Activated CD8-positive, alpha-beta memory T cell treated with anti-CD3 and anti-CD28 coated beads, Interleukin-2, amount 50 U/mL, for 4 hours (primary cell): ENCODE results near the gene PIK3CA.
"Not testable (repeated sequence)": the region's sequence is repeated elsewhere in the genome, so short reads cannot be mapped to it uniquely, and the experiment has no call there.

Experiments
- DNase-seq: peaks from one replicate; pipeline ENCODE4 v3.0.0-alpha.2; 2020

The PIK3CA gene

DNA sequence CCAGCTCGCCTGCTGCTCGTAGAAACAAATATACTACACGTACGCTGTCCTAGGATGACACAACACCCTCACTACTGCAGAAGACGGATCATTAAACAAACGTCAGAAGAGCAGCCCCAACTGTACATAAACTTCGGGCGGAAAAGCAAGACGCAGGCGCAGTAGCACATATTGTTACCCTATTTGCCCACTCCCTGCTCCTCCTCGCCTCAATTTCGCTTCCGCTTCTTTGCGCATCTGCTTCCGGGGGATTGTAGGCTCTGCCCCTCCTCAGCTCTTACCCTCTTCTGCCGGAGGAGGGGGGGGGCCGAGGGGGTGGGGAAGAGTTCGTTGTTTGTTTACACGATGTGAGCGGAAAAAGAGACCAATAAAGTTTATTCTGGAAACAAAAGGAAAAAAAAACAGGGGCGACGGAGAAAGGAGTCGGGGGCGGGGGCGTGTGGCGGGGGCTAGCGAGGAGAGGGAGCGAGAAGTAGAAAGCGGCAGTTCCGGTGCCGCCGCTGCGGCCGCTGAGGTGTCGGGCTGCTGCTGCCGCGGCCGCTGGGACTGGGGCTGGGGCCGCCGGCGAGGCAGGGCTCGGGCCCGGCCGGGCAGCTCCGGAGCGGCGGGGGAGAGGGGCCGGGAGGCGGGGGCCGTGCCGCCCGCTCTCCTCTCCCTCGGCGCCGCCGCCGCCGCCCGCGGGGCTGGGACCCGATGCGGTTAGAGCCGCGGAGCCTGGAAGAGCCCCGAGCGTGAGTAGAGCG is at the start of gene PIK3CA:
Gene PIK3CA (plus strand): TSS at position 485 of the 743 bp plus-strand sequence. CDS start 50,469 bp downstream, outside the sequence.
- DNase-seq: peak; percentile 89

DNA sequence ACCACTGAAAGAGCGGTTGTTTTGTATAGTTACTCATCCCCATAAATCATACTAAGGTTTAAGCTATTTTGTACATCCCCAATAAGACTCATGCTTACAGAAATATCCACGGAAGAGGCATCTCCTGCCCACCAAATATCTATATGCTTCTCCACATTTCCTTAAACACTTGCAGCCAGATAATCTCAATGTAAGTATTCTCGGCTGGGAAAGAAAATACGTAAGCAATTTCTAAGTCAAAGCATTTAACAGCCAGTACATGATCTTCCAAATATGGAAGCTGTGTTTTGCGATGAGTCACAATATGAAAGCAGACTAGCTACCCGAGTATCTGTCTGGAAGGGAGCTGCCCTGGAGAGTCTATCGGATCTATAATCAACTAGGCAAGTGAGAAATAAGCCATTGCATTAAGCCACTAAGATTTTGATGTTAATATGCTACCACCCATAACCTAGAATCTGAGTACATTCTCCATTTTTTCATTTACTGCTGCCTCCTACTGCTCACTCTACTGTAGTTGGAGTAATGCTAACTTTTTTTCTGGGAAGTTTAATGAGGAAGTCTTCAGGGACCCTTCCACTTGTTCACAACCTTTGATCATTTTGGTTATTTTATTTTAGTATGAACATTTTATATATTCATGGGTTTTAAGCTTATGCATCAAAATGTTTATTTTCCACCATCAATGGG is 49.6 kb upstream of the PIK3CA start:
- DNase-seq: no peak

DNA sequence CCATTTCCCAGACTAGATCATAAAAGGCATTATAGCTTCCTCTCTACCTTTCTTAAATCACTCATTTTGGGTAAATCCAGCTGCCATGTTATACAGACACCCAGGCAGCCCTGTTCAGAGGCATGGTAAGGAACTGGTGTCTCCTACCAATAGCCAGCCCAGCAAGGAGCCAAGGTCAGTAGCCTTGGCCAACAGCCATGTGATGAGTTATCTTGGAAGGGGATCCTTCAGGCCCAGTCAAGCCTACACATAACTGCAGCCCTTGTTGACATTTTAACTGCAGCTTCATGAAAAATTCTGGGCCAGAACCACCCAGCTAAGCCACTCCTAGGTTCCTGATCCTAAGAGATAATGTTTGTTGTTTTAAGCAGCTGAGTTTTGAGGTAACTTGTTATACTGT is 47.5 kb upstream of the PIK3CA start:
- DNase-seq: no peak

DNA sequence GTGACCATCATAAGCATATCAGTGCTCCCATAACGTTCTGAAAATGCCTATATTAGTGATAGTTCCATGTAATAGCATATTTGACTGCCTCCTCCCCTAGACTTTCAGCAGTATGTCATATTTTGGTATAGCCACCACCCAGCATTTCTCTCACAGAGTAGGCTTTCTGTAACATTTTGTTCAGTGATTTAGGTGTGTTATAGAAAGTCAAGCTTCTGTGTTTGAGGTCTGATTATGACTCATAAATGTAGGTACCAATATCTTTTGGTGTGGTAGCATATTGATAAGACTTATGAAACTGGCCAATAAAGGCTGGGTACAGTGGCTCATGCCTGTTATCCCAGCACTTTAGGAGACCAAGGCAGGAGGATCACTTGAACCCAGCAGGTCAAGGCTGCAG is 42.3 kb upstream of the PIK3CA start:
- no peak for DNase-seq

DNA sequence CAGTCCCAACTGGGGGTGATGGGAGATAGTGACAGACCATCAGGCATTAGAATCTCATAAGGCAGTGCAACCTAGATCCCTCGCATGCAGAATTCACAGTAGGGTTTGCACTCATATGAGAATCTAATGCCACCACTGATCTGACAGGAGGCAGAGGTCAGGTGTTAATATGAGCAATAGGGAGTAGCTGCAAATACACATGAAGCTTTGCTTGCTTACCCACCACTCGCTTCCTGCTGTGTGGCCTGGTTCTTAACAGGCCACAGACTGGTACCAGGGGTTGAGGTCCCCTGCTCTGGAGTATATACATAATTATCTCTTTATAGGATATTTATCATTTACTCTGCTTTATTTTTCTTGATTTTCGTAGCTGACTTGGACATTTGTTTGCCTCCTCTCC is 40.5 kb upstream of the PIK3CA start:
- DNase-seq: no peak

DNA sequence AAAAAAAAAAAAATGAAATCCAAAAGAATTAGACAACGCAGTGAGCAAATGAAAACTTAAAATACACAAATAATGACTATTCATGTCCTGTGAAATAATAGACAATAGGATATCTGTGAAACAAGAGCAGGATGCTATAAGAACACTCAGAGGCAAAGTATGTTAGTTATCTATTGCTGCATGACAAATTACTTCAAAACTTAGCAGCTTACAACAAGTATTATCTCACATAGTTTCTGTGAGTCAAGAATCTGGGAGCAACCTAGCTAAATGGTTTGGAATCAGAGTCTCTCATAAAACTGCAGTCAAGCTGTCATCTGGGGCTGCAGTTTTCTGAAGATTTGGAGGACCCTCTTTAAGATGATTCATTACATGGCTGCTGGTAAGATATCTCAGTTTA is 40.1 kb upstream of the PIK3CA start:
- DNase-seq: no peak

DNA sequence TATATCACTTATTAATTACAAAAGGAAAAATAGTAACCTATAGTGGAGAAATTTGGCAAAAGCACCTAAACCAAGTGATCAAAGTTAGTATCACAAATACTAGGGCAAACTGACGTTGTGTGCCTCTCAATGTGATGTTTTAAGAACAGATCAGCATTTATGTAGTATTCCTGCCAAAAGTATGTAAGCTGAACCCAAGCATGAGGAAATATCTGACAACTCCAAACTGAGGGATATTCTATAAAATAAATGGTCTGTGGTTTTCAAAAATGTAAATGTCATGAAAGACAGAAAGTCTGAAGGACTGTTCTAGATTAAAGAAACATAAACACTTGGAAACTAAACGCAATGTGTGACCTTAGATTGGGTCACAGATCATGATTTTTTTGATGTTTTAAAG is 34.3 kb upstream of the PIK3CA start:
- no peak for DNase-seq

DNA sequence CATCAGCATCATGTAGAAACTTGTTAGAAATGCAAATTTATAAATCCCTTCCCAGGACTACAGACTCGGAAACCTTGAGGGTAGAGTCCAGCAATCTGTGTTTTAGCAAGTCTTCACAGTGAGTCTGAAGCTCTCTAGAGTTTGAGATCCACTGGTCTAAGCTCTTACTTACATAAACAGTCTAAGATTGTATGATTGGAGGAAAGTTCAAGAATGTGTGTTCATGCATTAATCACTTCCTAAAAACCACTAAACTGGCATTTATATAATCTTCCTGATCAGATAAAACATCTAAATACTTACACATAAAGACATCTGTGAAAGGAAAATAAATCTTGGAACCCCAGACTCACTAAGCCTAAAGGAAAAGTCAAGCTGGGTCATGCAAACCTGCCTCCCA is 32.7 kb upstream of the PIK3CA start:
- DNase-seq: not testable (repeated sequence)

DNA sequence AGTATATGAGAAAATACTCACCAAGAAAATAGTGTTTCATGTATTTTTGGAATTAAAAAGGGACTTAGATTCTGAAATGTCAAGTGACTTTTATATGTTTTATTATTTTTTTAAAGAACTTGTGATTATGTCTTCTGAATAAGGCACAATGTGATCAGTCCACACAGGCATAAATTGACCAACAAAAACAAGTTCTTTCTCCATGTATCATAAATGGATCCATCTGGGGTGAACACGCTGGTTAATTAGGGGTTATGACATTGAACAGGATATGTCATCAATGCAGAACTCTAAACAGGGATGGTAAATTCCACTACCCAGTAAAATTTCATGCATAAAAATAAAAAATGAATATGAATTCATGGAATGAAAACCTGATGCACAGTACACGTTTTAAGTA is 31.3 kb upstream of the PIK3CA start:
- no peak for DNase-seq

DNA sequence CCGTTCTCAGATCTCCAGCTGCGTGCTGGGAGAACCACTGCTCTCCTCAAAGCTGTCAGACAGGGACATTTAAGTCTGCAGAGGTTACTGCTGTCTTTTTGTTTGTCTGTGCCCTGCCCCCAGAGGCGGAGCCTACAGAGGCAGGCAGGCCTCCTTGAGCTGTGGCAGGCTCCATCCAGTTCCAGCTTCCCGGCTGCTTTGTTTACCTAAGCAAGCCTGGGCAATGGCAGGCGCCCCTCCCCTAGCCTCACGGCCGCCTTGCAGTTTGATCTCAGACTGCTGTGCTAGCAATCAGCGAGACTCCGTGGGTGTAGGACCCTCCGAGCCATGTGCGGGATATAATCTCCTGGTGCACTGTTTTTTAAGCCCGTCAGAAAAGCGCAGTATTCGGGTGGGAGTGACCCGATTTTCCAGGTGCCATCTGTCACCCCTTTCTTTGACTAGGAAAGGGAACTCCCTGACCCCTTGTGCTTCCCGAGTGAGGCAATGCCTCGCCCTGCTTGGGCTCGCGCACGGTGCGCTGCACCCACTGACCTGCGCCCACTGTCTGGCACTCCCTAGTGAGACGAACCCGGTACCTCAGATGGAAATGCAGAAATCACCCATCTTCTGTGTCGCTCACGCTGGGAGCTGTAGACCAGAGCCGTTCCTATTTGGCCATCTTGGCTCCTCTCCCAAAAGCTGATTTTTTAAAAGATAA is 15.8 kb upstream of the PIK3CA start:
- DNase-seq: not testable (repeated sequence)

DNA sequence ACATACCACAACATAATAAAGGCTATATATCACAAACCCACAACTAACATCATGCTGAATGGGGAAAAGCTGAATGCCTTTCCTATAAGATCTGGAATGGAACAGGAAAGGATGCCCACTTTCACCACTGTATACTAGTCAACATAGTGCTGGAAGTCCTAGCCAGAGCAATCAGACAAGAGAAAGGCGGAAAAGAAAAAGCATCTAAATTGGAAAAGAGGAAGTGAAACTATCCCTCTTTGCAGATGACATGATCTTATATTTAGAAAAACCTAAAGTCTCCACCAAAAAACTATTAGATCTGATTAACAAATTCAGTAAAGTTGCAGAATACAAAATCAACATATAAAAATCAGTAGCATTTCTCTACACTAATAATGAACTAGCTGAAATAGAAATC is 14.6 kb upstream of the PIK3CA start:
- no peak for DNase-seq

DNA sequence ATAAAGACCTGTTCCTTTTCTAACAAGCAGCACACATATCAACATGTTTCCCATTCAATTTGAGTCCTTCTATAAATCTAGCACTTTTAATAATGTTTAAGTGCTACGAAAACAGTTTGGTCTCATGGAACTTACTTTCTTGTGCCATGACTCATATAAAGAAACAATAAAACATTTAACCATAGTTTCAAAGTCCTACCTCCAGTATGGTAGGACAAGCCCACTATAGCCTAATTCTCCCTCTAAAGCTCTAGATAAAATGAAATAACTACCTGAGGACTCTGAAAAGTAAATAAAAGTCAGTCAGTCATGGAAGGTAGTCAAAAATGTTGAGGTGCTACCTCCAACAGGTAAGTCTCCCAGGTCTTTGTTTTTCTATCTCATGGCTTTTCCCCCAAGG is 12.0 kb upstream of the PIK3CA start:
- DNase-seq: no peak

DNA sequence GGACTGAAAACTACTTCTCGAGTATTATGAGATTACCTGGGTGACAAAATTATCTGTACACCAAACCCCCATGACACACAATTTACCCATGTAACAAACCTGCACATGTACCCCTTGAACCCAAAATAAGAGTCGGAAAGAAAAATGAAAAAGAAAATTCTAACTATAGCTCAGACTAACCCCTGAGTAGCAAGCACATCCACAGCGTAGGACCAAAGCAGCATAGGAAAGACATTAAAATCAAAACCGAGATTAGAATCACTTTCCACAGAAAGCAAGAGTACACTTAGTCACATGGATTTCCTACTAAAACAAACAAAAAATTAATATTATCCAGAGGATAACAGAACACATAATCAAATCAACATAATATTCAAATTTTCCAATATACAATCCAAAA is 6.3 kb upstream of the PIK3CA start:
- DNase-seq: no peak

DNA sequence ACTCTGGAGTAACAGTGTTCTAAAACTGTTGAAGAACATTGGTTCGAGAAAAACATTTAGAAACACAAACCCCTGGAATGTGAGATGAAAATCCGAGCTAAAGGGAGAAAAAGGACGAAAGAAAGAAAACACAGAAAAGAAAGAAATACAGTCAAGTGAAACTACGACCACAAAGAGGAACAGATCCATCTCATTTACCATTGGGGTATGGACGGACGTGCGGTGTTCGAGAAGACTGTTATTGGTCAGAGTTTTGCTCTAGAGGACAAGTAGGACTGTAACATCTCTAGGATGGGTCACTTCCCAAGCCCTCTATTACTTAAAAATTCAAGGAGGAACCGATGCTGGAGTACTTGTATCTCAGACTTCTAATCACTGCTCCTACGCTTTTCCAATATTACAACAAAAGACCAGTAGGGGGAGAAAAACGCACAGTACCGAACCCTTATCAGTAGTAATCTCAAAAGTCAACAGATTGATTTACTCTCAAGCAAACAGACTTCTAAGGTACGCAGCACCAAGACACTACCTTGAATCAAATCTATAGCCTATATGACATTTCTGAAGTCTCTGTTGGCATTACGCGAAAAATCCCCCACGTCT is 1.1 kb upstream of the PIK3CA start:
- no peak for DNase-seq

DNA sequence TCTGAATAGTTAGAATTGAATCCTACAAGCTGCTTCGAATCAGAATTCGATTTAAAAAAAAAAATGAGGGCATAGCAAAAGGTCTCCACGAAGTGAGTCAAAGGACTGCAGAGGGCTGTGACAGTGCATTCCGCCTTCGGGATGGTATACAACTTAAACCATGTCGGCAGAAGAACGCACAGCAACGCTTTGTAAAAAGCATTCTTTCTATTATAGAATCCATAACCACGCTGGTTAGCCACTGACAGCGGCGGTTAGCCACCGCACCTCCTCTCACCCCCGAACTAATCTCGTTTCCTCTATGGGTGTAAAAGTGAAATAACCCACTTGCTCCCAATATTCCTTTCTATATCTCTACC is 664 bp upstream of the PIK3CA start:
- DNase-seq: no peak

DNA sequence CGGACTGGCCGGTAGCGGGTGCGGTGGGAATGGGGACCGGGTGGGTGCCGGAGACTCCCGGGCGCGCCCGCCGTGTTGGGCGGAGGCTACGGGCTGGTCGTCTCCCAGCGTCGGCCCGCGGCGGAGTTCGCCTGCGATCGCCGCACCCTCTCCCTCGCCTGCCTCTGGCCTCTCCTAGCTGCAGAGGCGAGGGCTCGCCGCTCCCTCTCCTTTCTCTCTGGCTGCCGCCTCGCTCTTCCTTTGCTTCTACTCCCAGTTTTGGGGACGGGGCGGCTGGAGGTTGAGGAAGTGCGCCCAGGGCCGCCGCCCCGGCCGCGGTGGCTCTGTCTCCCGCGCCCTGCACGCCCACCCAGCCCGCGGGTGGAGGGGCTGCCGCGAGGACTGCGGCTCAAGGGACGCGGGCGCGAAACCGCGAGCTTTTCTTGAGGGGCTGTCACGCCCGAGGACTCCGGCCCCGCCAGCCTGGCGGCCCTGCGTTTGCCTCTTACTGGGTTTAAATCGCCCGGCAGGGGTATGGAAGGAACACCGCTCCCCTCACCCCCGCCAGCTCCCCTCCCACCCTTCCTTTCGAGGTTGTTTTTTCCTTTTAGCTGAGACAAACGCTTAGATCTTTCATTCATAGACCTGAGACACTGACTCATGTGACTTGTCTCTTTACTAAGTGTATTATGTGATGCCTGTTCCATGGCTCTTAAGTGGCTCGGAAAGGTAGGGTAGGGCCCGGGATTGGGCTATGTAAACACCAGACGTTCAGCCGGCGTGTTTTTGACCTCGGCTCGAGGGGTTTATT is 654 bp downstream of the PIK3CA start:
- peak; percentile 69 for DNase-seq

DNA sequence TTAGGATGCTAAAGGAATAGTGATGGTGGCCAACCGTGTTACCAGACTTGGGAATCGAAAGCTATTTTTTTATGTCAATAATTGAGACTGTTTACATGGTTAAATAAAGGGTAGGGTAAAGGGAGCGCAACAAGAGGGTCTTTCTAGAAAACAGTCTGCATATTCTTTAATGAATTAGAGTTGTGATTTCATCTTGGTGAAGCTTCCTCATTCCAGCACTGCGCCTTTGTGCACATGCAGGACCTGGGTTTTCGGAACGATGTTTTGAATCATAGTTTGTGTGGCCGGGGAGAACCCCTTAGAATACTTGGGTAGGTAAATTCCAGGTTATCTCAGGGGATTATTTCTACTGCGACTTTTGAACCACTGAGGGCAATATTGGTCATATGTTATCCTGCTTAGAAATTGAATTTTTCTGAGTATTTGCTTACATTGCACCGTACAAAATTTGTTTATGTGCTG is 1.3 kb downstream of the PIK3CA start:
- DNase-seq: peak; percentile 39

DNA sequence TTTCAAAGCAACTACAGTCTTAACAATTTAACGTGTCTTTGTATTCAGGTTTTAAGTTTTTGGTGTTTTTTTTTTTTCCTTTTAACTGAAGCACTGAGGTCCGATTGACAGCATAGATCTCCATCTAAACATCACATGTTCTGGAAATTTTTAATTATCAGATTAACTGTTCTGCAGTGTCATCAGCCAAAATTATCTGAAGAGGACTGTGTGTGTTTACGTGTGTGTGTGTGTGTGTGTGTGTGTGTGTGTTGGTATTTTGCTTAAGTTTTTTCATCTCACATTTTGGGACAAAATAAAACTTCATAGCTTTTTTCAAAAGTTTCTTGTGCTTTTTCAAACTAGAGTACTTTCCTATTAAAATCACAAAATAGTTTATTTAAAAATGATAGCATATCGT is 1.8 kb downstream of the PIK3CA start:
- DNase-seq: no peak

DNA sequence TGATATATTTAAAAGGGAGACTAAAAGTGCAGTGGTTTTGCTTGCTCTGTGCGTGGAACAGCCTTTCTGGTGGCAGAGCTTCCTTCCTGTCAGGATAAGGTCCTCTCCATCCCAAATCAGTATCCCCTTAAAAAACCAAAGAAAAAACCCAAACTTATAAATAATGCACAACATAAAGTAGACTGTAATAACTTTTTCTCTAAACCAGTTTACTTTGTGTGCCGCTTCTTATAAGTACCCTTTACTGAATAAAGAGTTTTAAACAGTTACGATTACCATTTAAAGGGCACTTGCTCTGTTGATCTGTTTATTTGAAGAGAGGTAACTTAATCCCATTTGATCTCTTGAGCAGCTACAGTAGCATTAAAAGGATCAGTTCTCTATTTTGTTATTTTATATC is 2.5 kb downstream of the PIK3CA start:
- DNase-seq: no peak

DNA sequence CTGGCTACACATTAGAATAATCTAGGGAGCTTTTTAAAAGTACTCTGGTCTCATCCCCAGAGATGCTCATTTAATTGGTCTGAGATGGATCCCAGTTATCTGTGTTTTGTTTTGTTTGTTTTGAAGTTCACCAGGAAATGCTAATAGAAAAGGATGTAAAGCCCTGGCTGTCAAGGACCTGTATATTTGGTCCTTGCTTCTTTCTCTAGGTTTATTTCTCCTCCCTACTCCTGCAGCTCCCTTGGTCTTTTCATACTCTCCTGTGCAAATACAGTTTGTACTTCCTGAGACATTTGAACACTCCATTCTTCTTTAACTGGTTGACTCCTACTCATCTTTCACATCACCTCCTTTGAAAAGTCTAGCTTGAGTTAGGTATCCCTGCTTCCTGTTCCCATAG is 3.3 kb downstream of the PIK3CA start:
- no peak for DNase-seq

DNA sequence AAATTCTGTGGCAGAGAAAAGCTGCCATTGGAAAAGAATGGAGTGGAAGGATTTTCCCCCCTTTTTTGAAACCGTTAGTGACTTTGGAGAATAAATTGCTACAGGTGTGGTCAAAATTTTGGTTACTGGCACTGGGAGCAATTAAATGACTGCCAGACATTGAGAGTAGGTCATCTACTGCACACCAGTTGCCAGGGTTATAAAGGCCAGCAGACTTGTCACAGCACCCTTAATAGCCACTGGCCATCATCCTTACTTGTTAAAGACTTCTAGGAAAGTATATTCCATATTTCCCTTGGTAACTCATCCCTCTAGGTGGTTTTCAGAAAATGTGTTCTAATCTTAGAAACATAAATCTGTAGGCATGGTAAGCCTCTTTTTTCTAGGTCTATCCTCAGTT is 8.0 kb downstream of the PIK3CA start:
- no peak for DNase-seq

DNA sequence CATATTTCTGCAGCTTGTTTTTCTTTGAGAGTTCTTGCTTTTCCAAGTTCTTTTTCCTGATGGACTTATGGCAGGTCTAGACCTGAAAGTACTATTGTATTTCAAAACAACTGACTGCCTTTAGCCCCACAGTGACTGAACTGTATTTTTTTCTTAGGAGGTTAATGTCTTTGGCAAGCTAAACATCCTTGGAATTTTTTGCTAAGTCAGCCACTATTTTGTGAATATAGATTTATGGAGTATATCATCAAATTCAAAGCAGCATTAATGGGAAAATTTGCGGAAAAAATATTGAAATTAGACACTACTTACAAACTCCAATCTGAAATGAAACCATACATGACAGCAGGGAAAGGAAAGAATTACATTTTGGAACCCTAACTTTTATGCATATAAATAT is 8.6 kb downstream of the PIK3CA start:
- DNase-seq: no peak
